Activated CD8-positive, alpha-beta T cell treated with anti-CD3 and anti-CD28 coated beads for 36 hours (primary cell): ENCODE data around the gene HEY2. TPM values are rescaled to one million over a fixed set of nuclear protein-coding genes. Genes with fewer than 3 reads are reported as not detected.

Source experiments
- ATAC-seq: fragments of 200-7000 bp; cut with Tn5 transposase; one replicate; pipeline ENCODE4 v1.10.0; 2021; ENCODE audit warnings: mild to moderate bottlenecking, moderate library complexity
- CTCF ChIA-PET: fragments of 350-600 bp; sonication (Branson Sonifier 250); formaldehyde crosslinking; loops from one replicate; lab custom pipeline; 2021; ENCODE audit warnings: antibody characterized with exemption; lab: Charles Lee
- POLR2A ChIA-PET: fragments of 350-600 bp; sonication (Branson Sonifier 250); formaldehyde crosslinking; loops from one replicate; lab custom pipeline; 2021; ENCODE audit warnings: antibody characterized with exemption; lab: Charles Lee
- DNase-seq: peaks from one replicate; pipeline ENCODE4 v3.0.0-alpha.2; 2020
- H3K27ac Mint-ChIP-seq: one replicate; pipeline ENCODE4 v1.8.0; 2021; ENCODE audit warnings: mild to moderate bottlenecking, mixed read lengths
- H3K27me3 Mint-ChIP-seq: one replicate; pipeline ENCODE4 v1.8.0; 2021; ENCODE audit warnings: mixed read lengths
- H3K36me3 Mint-ChIP-seq: one replicate; pipeline ENCODE4 v1.8.0; 2021; ENCODE audit warnings: low read depth, mixed read lengths
- H3K4me1 Mint-ChIP-seq: one replicate; pipeline ENCODE4 v1.8.0; 2021; ENCODE audit warnings: low read depth, mixed read lengths
- H3K4me3 Mint-ChIP-seq: one replicate; pipeline ENCODE4 v1.8.0; 2021; ENCODE audit warnings: mild to moderate bottlenecking, moderate library complexity, mixed read lengths
- H3K9me3 Mint-ChIP-seq: one replicate; pipeline ENCODE4 v1.8.0; 2021; ENCODE audit warnings: mixed read lengths
- CTCF ChIP-seq: fragments of 200-600 bp; IDR thresholded peaks from one replicate; pipeline ENCODE4 v1.8.0; 2022; ENCODE audit warnings: antibody characterized with exemption, mild to moderate bottlenecking
- intact Hi-C: fragments of 100-400 bp; cut with micrococcal nuclease; formaldehyde crosslinking; loops from one replicate; pipeline ENCODE4 v1.10.0; 2022
- total RNA-seq, 2 experiments: library from RNA; stranded (reverse); gene quantifications; one replicate each; pipeline ENCODE4 v1.2.3, GENCODE V29; 2021

Gene HEY2
- total RNA-seq, 2 experiments from 2014 or later, result not detected

GRCh38 chr6:125743604-125744003, 5.8 kb upstream of the HEY2 start:
- ChIA-PET POLR2A (no interaction called here), CTCF (no interaction called here)
- H3K27ac Mint-ChIP-seq, result no peak overlapping the region
- intact Hi-C loops, result no loop called here
- no peak for ATAC-seq
- H3K4me1 Mint-ChIP-seq, result peaks cover 14% of the 10 kb centered on the region
- TF ChIP-seq CTCF, result no peak
- H3K27me3 Mint-ChIP-seq, result peaks cover 44% of the 10 kb centered on the region
- H3K9me3 Mint-ChIP-seq, result no peaks in the 10 kb centered on the region
- DNase-seq, result no peak
- H3K4me3 Mint-ChIP-seq, result no peak overlapping the region
- H3K36me3 Mint-ChIP-seq, result no peaks in the 10 kb centered on the region

DNA sequence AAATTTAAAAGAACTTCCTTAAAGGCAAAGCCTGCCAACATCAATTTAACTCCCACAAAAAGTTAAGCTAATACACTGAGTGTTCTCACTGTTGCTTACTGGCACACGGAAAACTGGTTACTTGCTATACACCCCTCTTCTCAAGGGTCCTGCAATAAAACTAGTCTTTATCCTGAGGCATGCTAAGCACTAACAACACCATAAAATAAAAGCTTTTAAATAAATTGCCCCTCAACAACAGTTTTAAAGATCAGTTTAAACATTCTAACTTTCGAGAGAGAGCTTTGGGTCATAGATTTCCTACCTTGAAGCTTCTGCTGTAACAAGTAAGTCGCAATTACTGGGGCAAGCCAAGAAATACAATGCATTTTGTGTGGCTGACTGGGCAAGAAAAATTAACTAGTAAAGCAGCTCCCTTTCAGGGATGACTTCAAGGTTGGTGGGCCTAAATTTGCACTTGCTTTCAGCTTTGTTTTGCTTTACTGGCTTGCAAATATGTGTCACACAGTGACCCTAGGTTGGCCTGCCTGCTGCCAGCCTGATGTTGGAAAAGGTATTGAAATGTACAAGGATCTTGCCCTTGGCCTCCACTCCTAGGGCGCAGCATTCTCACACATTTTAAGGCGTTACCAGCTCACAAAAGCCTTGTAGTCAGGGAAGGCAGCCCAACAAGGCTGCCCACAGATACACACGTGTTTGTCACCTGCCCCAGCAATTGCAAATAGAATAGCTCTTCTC, 4.0 kb upstream of the HEY2 start:
- CTCF ChIA-PET, result interaction anchor here (0.7 to 2.0 kb wide), 5 partner anchors 9 to 431 kb away, joined by 3 to 7 read pairs (median 3); no protein-coding TSS in a partner anchor
- H3K9me3 Mint-ChIP-seq, result no peaks in the 10 kb centered on the region
- intact Hi-C loops, result no loop called here
- no peaks in the 10 kb centered on the region for H3K36me3 Mint-ChIP-seq
- no peak for TF ChIP-seq CTCF
- no peak for DNase-seq
- no peak for ATAC-seq
- no peak overlapping the region for H3K27ac Mint-ChIP-seq
- H3K27me3 Mint-ChIP-seq, result peaks cover 54% of the 10 kb centered on the region
- H3K4me1 Mint-ChIP-seq, result peaks cover 24% of the 10 kb centered on the region
- POLR2A ChIA-PET, result interaction anchor here (0.7 to 1.8 kb wide), 3 partner anchors 36 to 444 kb away, joined by 3 to 6 read pairs (median 3); partner anchors contain the start of gene HDDC2
- no peak overlapping the region for H3K4me3 Mint-ChIP-seq

DNA sequence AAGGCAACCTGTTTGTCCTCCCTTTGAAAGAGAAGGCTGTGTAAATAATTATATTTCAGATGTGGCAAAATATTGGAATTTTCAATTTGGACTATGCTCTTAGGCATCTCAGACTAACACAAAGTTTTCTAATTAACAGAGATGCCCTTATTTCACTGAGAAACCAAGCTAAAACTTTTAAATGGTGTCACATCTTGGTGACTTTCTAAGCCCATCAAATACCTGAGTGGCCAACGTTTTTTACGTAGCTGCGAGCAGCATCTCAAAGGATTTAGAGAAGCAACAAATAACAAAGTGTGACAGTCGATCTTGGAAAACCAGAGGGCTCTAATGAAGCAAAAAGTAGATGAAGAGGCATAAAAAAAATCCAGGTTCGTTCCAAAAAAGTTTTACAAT, 3.4 kb upstream of the HEY2 start:
- DNase-seq (no peak), ATAC-seq (no peak)
- Mint-ChIP-seq H3K27me3 (peaks cover 57% of the 10 kb centered on the region), H3K36me3 (no peaks in the 10 kb centered on the region), H3K4me1 (peaks cover 27% of the 10 kb centered on the region), H3K27ac (no peak overlapping the region), H3K4me3 (peak overlapping the region; percentile 76), H3K9me3 (no peaks in the 10 kb centered on the region)
- intact Hi-C loops, result no loop called here
- CTCF ChIA-PET, result interaction anchor here (0.8 to 2.0 kb wide), 3 partner anchors 24 to 432 kb away, joined by 3 to 7 read pairs (median 3); no protein-coding TSS in a partner anchor
- POLR2A ChIA-PET, result interaction anchor here (1.8 kb wide), 1 partner anchor 35 kb away, joined by 6 read pairs; no protein-coding TSS in a partner anchor
- TF ChIP-seq CTCF, result no peak

- peak; percentile 88 for DNase-seq
- CTCF ChIA-PET, result interaction anchor here (1.1 to 1.5 kb wide), 3 partner anchors 10 to 436 kb away, joined by 3 to 5 read pairs (median 4); no protein-coding TSS in a partner anchor
- Mint-ChIP-seq H3K27ac (peak overlapping the region; percentile 26), H3K27me3 (peaks cover 61% of the 10 kb centered on the region), H3K4me3 (peak overlapping the region; percentile 76), H3K36me3 (no peaks in the 10 kb centered on the region), H3K9me3 (no peaks in the 10 kb centered on the region), H3K4me1 (peaks cover 27% of the 10 kb centered on the region)
- POLR2A ChIA-PET, result interaction anchor here (1.0 kb wide), 1 partner anchor 34 kb away, joined by 3 read pairs; no protein-coding TSS in a partner anchor
- TF ChIP-seq CTCF, result no peak
- ATAC-seq, result peak; percentile 72
- intact Hi-C loops, result no loop called here
These were observed 2.5 kb upstream of the HEY2 start for GRCh38 chr6:125746731-125747588.
